Parathyroid adenoma (tissue), 2 donors: ENCODE results near the gene THAP2.

ENCODE experiments used
- H2AFZ ChIP-seq: fragments of 300-600 bp; sonication (generic); one replicate; pipeline ENCODE4 v1.7.0; 2017; ENCODE audit warnings: antibody characterized with exemption, mild to moderate bottlenecking
- H3K27ac ChIP-seq: fragments of 300-600 bp; sonication (generic); one replicate; pipeline ENCODE4 v1.7.0; 2017
- H3K27me3 ChIP-seq: fragments of 300-600 bp; sonication (generic); one replicate; pipeline ENCODE4 v1.7.0; 2017; ENCODE audit warnings: low read length; ENCODE audit not compliant: control insufficient read depth, insufficient read depth
- H3K36me3 ChIP-seq: fragments of 300-600 bp; sonication (generic); one replicate; pipeline ENCODE4 v1.7.0; 2017; ENCODE audit warnings: low read length; ENCODE audit not compliant: control insufficient read depth, insufficient read depth
- H3K4me1 ChIP-seq: fragments of 300-600 bp; sonication (generic); one replicate; pipeline ENCODE4 v1.7.0; 2017; ENCODE audit warnings: control low read depth
- H3K4me2 ChIP-seq: fragments of 300-600 bp; sonication (generic); one replicate; pipeline ENCODE4 v1.7.0; 2017; ENCODE audit warnings: low read length
- H3K4me3 ChIP-seq: fragments of 300-600 bp; sonication (generic); one replicate; pipeline ENCODE4 v1.7.0; 2017; ENCODE audit warnings: low read depth, low read length
- H3K79me2 ChIP-seq: fragments of 300-600 bp; sonication (generic); one replicate; pipeline ENCODE4 v1.7.0; 2017; ENCODE audit warnings: control low read depth
- H3K9ac ChIP-seq: fragments of 300-600 bp; sonication (generic); one replicate; pipeline ENCODE4 v1.7.0; 2017; ENCODE audit warnings: mild to moderate bottlenecking
- H3K9me3 ChIP-seq: fragments of 300-600 bp; sonication (generic); one replicate; pipeline ENCODE4 v1.7.0; 2017; ENCODE audit warnings: low read length; ENCODE audit not compliant: control insufficient read depth
- CTCF ChIP-seq: fragments of 300-600 bp; sonication (generic); IDR thresholded peaks from one replicate; pipeline ENCODE4 v1.7.0; 2017; ENCODE audit warnings: antibody characterized with exemption, mild to moderate bottlenecking
- donor health status: primary hyperparathyroidism.

The THAP2 gene

DNA sequence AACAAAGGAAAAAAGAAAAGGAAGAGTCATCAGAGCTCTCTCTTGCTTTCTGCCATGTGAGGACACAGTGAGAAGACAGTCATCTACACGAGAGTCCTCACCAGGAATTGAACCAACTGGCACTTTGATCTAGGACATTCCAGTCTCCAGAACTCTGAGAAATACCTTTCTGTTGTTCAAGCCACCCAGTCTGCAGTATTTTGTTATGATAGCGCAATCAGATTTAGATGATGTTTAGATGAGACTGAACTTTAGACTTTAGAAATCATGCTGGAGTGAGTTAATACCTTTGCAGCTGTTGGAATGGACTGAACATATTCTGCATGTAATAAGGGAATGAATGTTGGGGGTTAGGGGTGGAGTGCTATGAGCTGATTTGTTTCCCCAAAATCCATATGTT, 62.4 kb downstream of the THAP2 start:
- Histone ChIP-seq H3K4me1 (no peaks in the 10 kb centered on the region), H3K4me2 (no peak overlapping the region), H2AFZ (no peak overlapping the region), H3K27ac (no peak overlapping the region), H3K36me3 (no peaks in the 10 kb centered on the region), H3K9ac (no peak overlapping the region), H3K79me2 (no peaks in the 10 kb centered on the region), H3K27me3 (no peaks in the 10 kb centered on the region), H3K4me3 (no peak overlapping the region), H3K9me3 (no peaks in the 10 kb centered on the region)
- TF ChIP-seq CTCF = no peak

DNA sequence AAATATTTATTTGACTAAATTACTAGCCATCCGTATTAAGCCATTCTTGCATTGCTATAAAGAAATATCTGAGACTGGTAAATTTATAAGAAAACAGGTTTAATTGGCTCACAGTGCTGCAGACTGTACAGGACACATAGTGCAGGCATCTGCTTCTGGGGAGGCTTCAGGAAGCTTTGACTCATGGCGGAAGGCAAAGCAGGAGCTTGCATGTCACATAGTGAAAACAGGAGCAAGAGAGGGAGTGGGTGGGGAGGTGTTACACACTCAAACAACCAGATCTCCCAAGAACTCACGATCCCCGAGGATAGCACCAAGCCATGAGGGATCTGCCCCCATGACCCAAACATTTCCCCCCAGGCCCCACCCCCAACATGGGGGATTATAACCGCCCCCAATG, 63.9 kb downstream of the THAP2 start:
- Histone ChIP-seq H3K4me3 (no peak overlapping the region), H2AFZ (no peak overlapping the region), H3K4me1 (no peaks in the 10 kb centered on the region), H3K9ac (no peak overlapping the region), H3K27ac (no peak overlapping the region), H3K9me3 (no peaks in the 10 kb centered on the region), H3K27me3 (no peaks in the 10 kb centered on the region), H3K79me2 (no peaks in the 10 kb centered on the region), H3K36me3 (no peaks in the 10 kb centered on the region), H3K4me2 (no peak overlapping the region)
- TF ChIP-seq CTCF = no peak
